HepG2 (cell line): Measurements from ENCODE around the gene DHRS13. TPM values are rescaled to one million over a fixed set of nuclear protein-coding genes. Genes with fewer than 3 reads are reported as not detected.

Experiments
- ATAC-seq: fragments of 200-7000 bp; cut with Tn5 transposase; 3 replicates; pipeline ENCODE4 v1.9.1; 2020; ENCODE audit warnings: mild to moderate bottlenecking, moderate library complexity
- BruUV-seq: library from RNA; stranded (reverse); fragments of 400-500 nt; replicated peaks from 2 replicates; lab custom pipeline; 2021; lab: Mats Ljungman, UMichigan
- CTCF ChIA-PET: fragments of 300-600 bp; formaldehyde crosslinking; extraction: SDS; loops from one replicate; lab custom pipeline; 2021; ENCODE audit warnings: low total read pairs, inconsistent platforms, low intra/inter-chr PET ratio; lab: Yijun Ruan, JAX
- POLR2A ChIA-PET: fragments of 350-600 bp; sonication (Branson Sonifier 250); formaldehyde crosslinking; loops from one replicate; lab custom pipeline; 2020; ENCODE audit warnings: antibody characterized with exemption, inconsistent platforms; lab: Yijun Ruan, JAX
- DNase-seq: peaks from one replicate; pipeline ENCODE4 v3.0.0-alpha.2; 2015; ENCODE audit warnings: low spot score
- FAIRE-seq: peaks from 3 replicates; lab custom pipeline; 2011; peaks lifted over from hg19 to GRCh38; lab: Jason Lieb, UNC
- H2AFZ ChIP-seq: one replicate; pipeline ENCODE4 v1.6.1; 2011; ENCODE audit warnings: low read length, inconsistent platforms
- H3K27ac ChIP-seq: fragments of 300-600 bp; 3 replicates; pipeline ENCODE4 v1.8.0; 2011; ENCODE audit warnings: mixed run types, mild to moderate bottlenecking, mixed read lengths, low read length, inconsistent platforms; ENCODE audit not compliant: insufficient read depth; ENCODE audit errors: extremely low read length
- H3K27me3 ChIP-seq, 2 experiments: fragments of 200-600 bp in 1 of 2; 2 replicates in 1 of 2; 3 replicates in 1 of 2; pipeline versions ENCODE4 v1.6.0 to v1.8.0; 2011; ENCODE audit warnings: low read length in 2 of 2, mild to moderate bottlenecking in 2 of 2, moderate library complexity in 2 of 2, inconsistent platforms in 1 of 2; ENCODE audit not compliant: insufficient read depth in 2 of 2, control insufficient read depth in 1 of 2
- H3K36me3 ChIP-seq, 2 experiments: fragments of 200-600 bp in 1 of 2; replicated peaks in 1 of 2; 2 replicates in 1 of 2; 3 replicates in 1 of 2; pipeline versions ENCODE4 v1.5.1 to v1.8.0; 2011; ENCODE audit warnings: low read length in 2 of 2, inconsistent platforms in 1 of 2; ENCODE audit not compliant: insufficient read depth in 2 of 2, control insufficient read depth in 1 of 2
- H3K4me1 ChIP-seq: 2 replicates; pipeline ENCODE4 v1.5.1; 2012; ENCODE audit warnings: low read length, inconsistent platforms; ENCODE audit not compliant: insufficient read depth
- H3K4me2 ChIP-seq: 2 replicates; pipeline ENCODE4 v1.6.0; 2011; ENCODE audit warnings: low read depth, low read length, inconsistent platforms
- H3K4me3 ChIP-seq, 3 experiments: fragments of 200-600 bp in 1 of 3; sonication (generic), shearing (Covaris generic) in 1 of 3; replicated peaks in 1 of 3; 2 replicates each; pipeline ENCODE4 v1.5.1; 2011 to 2016; ENCODE audit warnings: low read length in 3 of 3, inconsistent platforms in 2 of 3, low read depth in 2 of 3, mild to moderate bottlenecking in 2 of 3, control low read depth in 1 of 3, mixed read lengths in 1 of 3; ENCODE audit not compliant: insufficient read depth in 1 of 3
- H3K79me2 ChIP-seq: one replicate; pipeline ENCODE4 v1.6.1; 2011; ENCODE audit warnings: low read length, inconsistent platforms; ENCODE audit not compliant: insufficient read depth
- H3K9ac ChIP-seq: 2 replicates; pipeline ENCODE4 v1.6.0; 2011; ENCODE audit warnings: mild to moderate bottlenecking, low read depth, low read length, inconsistent platforms; ENCODE audit not compliant: insufficient read depth
- H3K9me3 ChIP-seq: 2 replicates; pipeline ENCODE4 v1.5.1; 2012; ENCODE audit warnings: mild to moderate bottlenecking, low read length
- H4K20me1 ChIP-seq: 2 replicates; pipeline ENCODE4 v1.6.0; 2011; ENCODE audit warnings: inconsistent platforms, mild to moderate bottlenecking, low read length, moderate library complexity; ENCODE audit not compliant: insufficient read depth
- SMAD9 ChIP-seq: sonication (generic); formaldehyde crosslinking; IDR thresholded peaks from 2 replicates; pipeline ENCODE4 v1.5.1; 2020; ENCODE audit warnings: mild to moderate bottlenecking, missing genetic modification reagents
- WGBS: methylation state at CpG from one replicate; pipeline ENCODE4 v1.1.6; 2017; ENCODE audit warnings: low lambda C conversion rate; 5-methylcytosine and 5-hydroxymethylcytosine counted together
- in situ Hi-C: cut with HindIII; loops from 2 replicates; pipeline ENCODE4 v1.10.0; 2017; ENCODE audit warnings: low pct_unique_long_range_greater_than_20kb; ENCODE audit not compliant: extremely low pct_ligation_motif_present
- intact Hi-C: fragments of 100-400 bp; cut with micrococcal nuclease; formaldehyde crosslinking; loops from one replicate; pipeline ENCODE4 v1.10.0; 2022; ENCODE audit not compliant: unreplicated experiment
- polyA plus RNA-seq, 8 experiments: library from polyadenylated mRNA; depleted of rRNA in 3 of 8; stranded (reverse) in 7 of 8; unstranded in 1 of 8; fragments of >200 nt; fragmentation: Illumina TruSeq in 4 of 8; extraction: Trizol in 4 of 8; gene quantifications; 2 replicates each; pipeline versions ENCODE4 v1.2.1 to v1.2.3, GENCODE V29; 2011 to 2016; ENCODE audit warnings: low read depth in 4 of 8, missing spikeins in 1 of 8, mixed read lengths in 1 of 8; ENCODE audit not compliant: insufficient read depth in 1 of 8
- total RNA-seq, 5 experiments: library from RNA; depleted of rRNA; stranded (reverse); fragments of >200 nt; fragmentation: Illumina TruSeq; extraction: Trizol; gene quantifications; 2 replicates each; pipeline ENCODE4 v1.2.3, GENCODE V29; 2016; ENCODE audit warnings: low read depth in 1 of 5
- TF ChIP-seq, protein P1 (sequence below): sonication (generic); formaldehyde crosslinking; IDR thresholded peaks from 2 replicates; pipeline ENCODE4 v1.4.0; 2020; ENCODE audit warnings: missing genetic modification reagents, borderline replicate concordance

DHRS13 gene
- total and polyA plus RNA-seq, 2 of the 13 experiments (the other 11 are each of a cell fraction or from before 2014, with no cell fraction given) = 11.8 to 12.6 TPM

DNA sequence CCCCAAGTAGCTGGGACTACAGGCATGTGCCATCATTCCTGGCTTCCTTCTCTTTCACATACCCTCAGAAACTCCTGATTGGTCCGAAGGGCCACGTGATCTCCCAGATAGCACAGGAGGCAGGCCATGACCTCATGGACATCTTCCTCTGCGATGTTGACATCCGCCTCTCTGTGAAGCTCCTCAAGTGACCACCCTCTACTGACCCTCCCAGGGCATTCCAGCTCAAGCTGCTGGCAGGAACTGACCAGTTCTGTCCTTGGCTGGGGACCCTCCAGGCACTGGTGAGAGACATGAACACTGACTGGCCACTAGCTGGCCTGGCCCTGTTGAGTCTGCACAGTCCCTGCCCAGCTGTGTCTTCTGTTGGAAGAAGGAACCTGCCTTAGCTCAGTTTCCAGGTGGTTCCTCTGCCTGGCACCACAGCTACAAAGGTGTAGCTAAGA lies 42.5 kb downstream of the DHRS13 start:
- in situ Hi-C loops = no loop called here
- FAIRE-seq = no peak
- WGBS = 98% methylated on average over 4 of the region's 4 CpGs

DNA sequence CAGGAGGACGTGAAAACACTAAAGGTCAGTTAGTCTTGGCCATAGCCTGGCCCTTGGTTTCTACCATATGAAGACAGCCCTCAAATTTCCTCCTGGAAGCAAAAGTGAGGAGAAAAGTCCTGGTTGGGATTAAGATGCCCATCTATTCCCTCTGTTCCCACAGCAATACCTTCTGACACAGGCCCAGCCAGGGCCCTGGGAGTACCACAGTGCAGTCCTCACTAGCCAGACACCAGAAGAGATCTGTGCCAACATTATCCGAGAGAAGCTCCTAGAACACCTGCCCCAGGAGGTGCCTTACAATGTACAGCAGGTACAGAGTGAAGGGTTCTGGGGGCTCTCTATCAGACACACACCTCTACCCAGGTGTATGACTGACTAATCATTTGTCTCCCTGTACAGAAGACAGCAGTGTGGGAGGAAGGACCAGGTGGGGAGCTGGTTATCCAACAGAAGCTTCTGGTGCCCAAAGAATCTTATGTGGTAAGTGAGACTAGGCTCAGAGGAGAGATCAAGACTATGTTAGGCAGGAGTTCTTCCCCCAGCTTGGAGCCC lies 44.0 kb downstream of the DHRS13 start:
- POLR2A ChIA-PET = no interaction called here
- DNase-seq (no peak), FAIRE-seq (no peak), ATAC-seq (no peak)
- CTCF ChIA-PET = no interaction called here
- WGBS = 83% methylated on average over 2 of the region's 2 CpGs
- no TSS peak for BruUV-seq
- Histone ChIP-seq H2AFZ (no peak overlapping the region), H3K79me2 (peaks cover 18% of the 10 kb centered on the region), H3K4me2 (no peak overlapping the region), H3K9me3 (no peaks in the 10 kb centered on the region), H3K4me1 (peaks cover 23% of the 10 kb centered on the region), H3K36me3 (peaks cover 19 to 29% of the 10 kb centered on the region in 2 experiments; a peak in 4 of 5 replicates), H3K27ac (no peak overlapping the region), H4K20me1 (no peaks in the 10 kb centered on the region), H3K9ac (no peak overlapping the region), H3K4me3 (no peak overlapping the region), H3K27me3 (peaks cover 0 to 2% of the 10 kb centered on the region in 2 experiments; a peak in 1 of 5 replicates)
- intact Hi-C loops (no loop called here), in situ Hi-C loops (no loop called here)
- TF ChIP-seq, protein P1, sequence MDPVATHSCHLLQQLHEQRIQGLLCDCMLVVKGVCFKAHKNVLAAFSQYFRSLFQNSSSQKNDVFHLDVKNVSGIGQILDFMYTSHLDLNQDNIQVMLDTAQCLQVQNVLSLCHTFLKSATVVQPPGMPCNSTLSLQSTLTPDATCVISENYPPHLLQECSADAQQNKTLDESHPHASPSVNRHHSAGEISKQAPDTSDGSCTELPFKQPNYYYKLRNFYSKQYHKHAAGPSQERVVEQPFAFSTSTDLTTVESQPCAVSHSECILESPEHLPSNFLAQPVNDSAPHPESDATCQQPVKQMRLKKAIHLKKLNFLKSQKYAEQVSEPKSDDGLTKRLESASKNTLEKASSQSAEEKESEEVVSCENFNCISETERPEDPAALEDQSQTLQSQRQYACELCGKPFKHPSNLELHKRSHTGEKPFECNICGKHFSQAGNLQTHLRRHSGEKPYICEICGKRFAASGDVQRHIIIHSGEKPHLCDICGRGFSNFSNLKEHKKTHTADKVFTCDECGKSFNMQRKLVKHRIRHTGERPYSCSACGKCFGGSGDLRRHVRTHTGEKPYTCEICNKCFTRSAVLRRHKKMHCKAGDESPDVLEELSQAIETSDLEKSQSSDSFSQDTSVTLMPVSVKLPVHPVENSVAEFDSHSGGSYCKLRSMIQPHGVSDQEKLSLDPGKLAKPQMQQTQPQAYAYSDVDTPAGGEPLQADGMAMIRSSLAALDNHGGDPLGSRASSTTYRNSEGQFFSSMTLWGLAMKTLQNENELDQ = no peak

More for the DNA sequence above, 42.5 kb downstream of the DHRS13 start:
- no peaks in the 10 kb centered on the region for H3K9me3 ChIP-seq
- DNase-seq (no peak), ATAC-seq (no peak)
- CTCF ChIA-PET = no interaction called here
- intact Hi-C loops = no loop called here
- no peak overlapping the region for H3K4me2 ChIP-seq
- H3K79me2 ChIP-seq = peaks cover 10% of the 10 kb centered on the region
- peaks cover 25% of the 10 kb centered on the region for H3K4me1 ChIP-seq
- no peak overlapping the region for H3K4me3 ChIP-seq
- no peak overlapping the region for H2AFZ ChIP-seq
- peaks cover 0 to 1% of the 10 kb centered on the region in 2 experiments; a peak in 1 of 5 replicates for H3K27me3 ChIP-seq
- H4K20me1 ChIP-seq = no peaks in the 10 kb centered on the region
- TF ChIP-seq SMAD9 = no peak
- peaks cover 19 to 29% of the 10 kb centered on the region in 2 experiments; a peak in 4 of 5 replicates for H3K36me3 ChIP-seq
- POLR2A ChIA-PET = interaction anchor here (0.8 to 1.7 kb wide), 2 partner anchors 18 to 38 kb away, joined by 3 read pairs; no protein-coding TSS in a partner anchor
- no peak overlapping the region for H3K27ac ChIP-seq
- no TSS peak for BruUV-seq
- H3K9ac ChIP-seq = no peak overlapping the region
